Colonic mucosa (tissue), 4 donors: ENCODE results near the gene MFF. TPM values are rescaled to one million over a fixed set of nuclear protein-coding genes. Genes with fewer than 3 reads are reported as not detected.
"Not testable (repeated sequence)": the region's sequence is repeated elsewhere in the genome, so short reads cannot be mapped to it uniquely, and the experiment has no call there.

Experiments
- DNase-seq: peaks from one replicate; pipeline ENCODE4 v3.0.0-alpha.2; 2020
- H3K27ac ChIP-seq: fragments of 200-600 bp; one replicate; pipeline ENCODE4 v1.8.0; 2021
- H3K27me3 ChIP-seq: fragments of 200-600 bp; one replicate; pipeline ENCODE4 v1.8.0; 2021
- H3K36me3 ChIP-seq: fragments of 200-600 bp; one replicate; pipeline ENCODE4 v1.8.0; 2021
- H3K4me1 ChIP-seq: fragments of 200-600 bp; one replicate; pipeline ENCODE4 v1.8.0; 2021; ENCODE audit warnings: mild to moderate bottlenecking
- H3K4me3 ChIP-seq: fragments of 200-600 bp; one replicate; pipeline ENCODE4 v1.8.0; 2021
- H3K9ac ChIP-seq, 2 donors: one replicate each; pipeline ENCODE4 v1.7.0; 2013; ENCODE audit warnings: control low read depth in 2 of 2, low read depth in 2 of 2, low read length in 2 of 2
- H3K9me3 ChIP-seq: fragments of 200-600 bp; one replicate; pipeline ENCODE4 v1.8.0; 2021
- CTCF ChIP-seq: fragments of 200-600 bp; IDR thresholded peaks from one replicate; pipeline ENCODE4 v1.8.0; 2022; ENCODE audit warnings: antibody characterized with exemption, mild to moderate bottlenecking
- intact Hi-C: fragments of 100-400 bp; cut with DNase I; formaldehyde crosslinking; loops from one replicate; pipeline ENCODE4 v1.14.1; 2022
- total RNA-seq, 2 donors: library from RNA; stranded (reverse); fragmentation: NEBNext Ultra II Directional in 1 of 2; extraction: Animal tissue kit (Norgen Biotek cat#: 25700) in 1 of 2; gene quantifications; one replicate each; pipeline ENCODE4 v1.2.1, GENCODE V29; 2021
- donor health status: healthy.
- donor health status: DM: no; HTN: no; CAD: no.
- donor health status: DM: no; HTN: no; CAD: no.

MFF gene
- total RNA-seq, 2 donors from 2014 or later = 72.2 to 79.1 TPM

DNA sequence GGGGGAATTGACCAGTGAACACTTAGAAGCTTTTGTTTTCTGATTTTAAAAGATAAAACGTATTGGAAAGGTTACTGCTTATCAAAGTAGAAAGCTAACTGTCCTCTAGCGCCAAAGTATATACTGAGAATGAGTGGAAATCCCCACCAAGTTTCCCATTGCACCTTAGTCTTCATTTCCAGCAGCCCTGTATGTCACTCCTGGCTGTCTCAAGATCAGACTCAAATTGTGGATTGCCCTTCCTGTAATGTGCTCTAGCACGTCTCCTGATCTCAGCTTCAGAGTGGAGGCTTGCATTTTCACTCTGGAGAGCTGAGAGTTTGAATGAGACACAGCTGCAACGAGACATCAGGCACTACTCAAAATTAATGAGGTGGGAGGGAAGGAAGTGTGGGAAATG lies 26.6 kb downstream of the MFF start:
- H3K4me3 ChIP-seq = no peak overlapping the region
- no peaks in the 10 kb centered on the region for H3K36me3 ChIP-seq
- intact Hi-C loops = no loop called here
- H3K9ac ChIP-seq = no peak overlapping the region
- H3K27me3 ChIP-seq = no peaks in the 10 kb centered on the region
- DNase-seq = no peak
- no peaks in the 10 kb centered on the region for H3K9me3 ChIP-seq
- H3K4me1 ChIP-seq = no peaks in the 10 kb centered on the region
- H3K27ac ChIP-seq = no peak overlapping the region
- no peak for TF ChIP-seq CTCF

GRCh38 chr2:227360351-227360750 lies 35.3 kb downstream of the MFF start:
- DNase-seq = no peak
- Histone ChIP-seq H3K9ac (no peak overlapping the region), H3K27me3 (no peaks in the 10 kb centered on the region), H3K9me3 (no peaks in the 10 kb centered on the region), H3K36me3 (no peaks in the 10 kb centered on the region), H3K4me1 (no peaks in the 10 kb centered on the region), H3K4me3 (no peak overlapping the region), H3K27ac (no peak overlapping the region)
- intact Hi-C loops = no loop called here
- no peak for TF ChIP-seq CTCF

DNA sequence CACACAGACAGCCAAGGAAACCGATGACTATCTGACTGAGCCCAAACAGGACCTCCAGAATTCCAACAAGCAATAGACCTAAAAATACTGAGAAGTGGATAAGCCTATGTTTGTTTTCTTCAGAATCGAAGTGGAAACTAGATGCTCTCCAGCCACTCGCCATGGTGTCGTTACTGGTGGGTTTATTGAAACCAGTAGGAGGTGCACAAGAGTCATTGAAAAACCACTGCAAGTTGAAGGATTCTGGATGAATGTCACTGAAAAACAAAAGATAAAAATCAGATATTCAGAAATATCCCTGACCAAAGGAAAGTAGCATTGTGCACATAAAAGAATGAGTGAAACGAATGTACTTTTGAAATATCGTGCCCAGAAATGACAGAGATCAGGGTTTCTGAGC lies 38.7 kb downstream of the MFF start:
- Histone ChIP-seq H3K9me3 (no peaks in the 10 kb centered on the region), H3K4me3 (no peak overlapping the region), H3K27me3 (no peaks in the 10 kb centered on the region), H3K36me3 (no peaks in the 10 kb centered on the region), H3K4me1 (no peaks in the 10 kb centered on the region), H3K27ac (no peak overlapping the region), H3K9ac (no peak overlapping the region)
- intact Hi-C loops = no loop called here
- DNase-seq = no peak
- TF ChIP-seq CTCF = no peak

DNA sequence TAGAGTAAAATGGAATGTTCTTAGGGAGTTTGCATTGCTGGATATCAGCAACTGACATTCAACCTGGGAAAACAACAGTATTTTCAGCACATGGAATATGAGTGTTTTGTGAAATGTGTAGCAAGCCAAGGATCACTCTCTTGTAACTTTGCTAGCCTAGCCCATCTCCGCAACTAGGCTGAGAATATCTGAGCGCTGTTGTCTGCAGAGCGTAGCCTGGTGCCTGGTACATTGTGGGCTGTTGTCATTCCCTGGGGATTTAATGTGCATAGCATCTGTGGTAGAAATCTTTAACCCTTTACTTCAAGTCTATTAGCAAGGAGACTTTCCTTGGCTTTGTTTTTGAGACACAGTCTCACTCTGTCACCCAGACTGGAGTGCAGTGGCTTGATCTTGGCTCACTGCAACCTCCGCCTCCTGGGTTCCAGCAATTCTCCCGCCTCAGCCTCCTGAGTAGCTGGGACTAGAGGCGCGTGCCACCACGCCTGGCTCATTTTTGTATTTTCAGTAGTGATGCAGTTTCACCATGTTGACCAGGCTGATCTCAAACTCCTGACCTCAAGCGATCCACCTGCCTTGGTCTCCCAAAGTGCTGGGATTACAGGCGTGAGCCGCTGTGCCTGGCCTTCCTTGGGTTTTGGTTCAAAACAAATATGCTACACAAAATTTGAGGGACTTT lies 39.7 kb downstream of the MFF start:
- H3K9ac ChIP-seq, intact Hi-C loops, H3K4me1 ChIP-seq, H3K36me3 ChIP-seq, H3K9me3 ChIP-seq, H3K4me3 ChIP-seq, H3K27me3 ChIP-seq, DNase-seq, H3K27ac ChIP-seq: not testable (repeated sequence)

GRCh38 chr2:227365833-227366232 lies 40.8 kb downstream of the MFF start:
- H3K27me3 ChIP-seq = no peaks in the 10 kb centered on the region
- no peak overlapping the region for H3K9ac ChIP-seq
- no peak for TF ChIP-seq CTCF
- H3K9me3 ChIP-seq = no peaks in the 10 kb centered on the region
- no peaks in the 10 kb centered on the region for H3K36me3 ChIP-seq
- H3K27ac ChIP-seq = no peak overlapping the region
- H3K4me1 ChIP-seq = no peaks in the 10 kb centered on the region
- no peak overlapping the region for H3K4me3 ChIP-seq
- DNase-seq = no peak
- intact Hi-C loops = no loop called here

- intact Hi-C loops = no loop called here
- TF ChIP-seq CTCF = no peak
- no peaks in the 10 kb centered on the region for H3K9me3 ChIP-seq
- no peak overlapping the region for H3K9ac ChIP-seq
- H3K4me1 ChIP-seq = no peaks in the 10 kb centered on the region
- H3K27me3 ChIP-seq = no peaks in the 10 kb centered on the region
- DNase-seq = no peak
- no peaks in the 10 kb centered on the region for H3K36me3 ChIP-seq
- no peak overlapping the region for H3K27ac ChIP-seq
- H3K4me3 ChIP-seq = no peak overlapping the region
Observed at GRCh38 chr2:227366769-227367426, 41.8 kb downstream of the MFF start.
